Right forelimb (tissue), 1 donor: ENCODE data around the gene RIPOR3.

ENCODE experiments used
- DNase-seq: peaks from one replicate; pipeline ENCODE4 v3.0.0-alpha.2; 2018

Gene RIPOR3, protein sequence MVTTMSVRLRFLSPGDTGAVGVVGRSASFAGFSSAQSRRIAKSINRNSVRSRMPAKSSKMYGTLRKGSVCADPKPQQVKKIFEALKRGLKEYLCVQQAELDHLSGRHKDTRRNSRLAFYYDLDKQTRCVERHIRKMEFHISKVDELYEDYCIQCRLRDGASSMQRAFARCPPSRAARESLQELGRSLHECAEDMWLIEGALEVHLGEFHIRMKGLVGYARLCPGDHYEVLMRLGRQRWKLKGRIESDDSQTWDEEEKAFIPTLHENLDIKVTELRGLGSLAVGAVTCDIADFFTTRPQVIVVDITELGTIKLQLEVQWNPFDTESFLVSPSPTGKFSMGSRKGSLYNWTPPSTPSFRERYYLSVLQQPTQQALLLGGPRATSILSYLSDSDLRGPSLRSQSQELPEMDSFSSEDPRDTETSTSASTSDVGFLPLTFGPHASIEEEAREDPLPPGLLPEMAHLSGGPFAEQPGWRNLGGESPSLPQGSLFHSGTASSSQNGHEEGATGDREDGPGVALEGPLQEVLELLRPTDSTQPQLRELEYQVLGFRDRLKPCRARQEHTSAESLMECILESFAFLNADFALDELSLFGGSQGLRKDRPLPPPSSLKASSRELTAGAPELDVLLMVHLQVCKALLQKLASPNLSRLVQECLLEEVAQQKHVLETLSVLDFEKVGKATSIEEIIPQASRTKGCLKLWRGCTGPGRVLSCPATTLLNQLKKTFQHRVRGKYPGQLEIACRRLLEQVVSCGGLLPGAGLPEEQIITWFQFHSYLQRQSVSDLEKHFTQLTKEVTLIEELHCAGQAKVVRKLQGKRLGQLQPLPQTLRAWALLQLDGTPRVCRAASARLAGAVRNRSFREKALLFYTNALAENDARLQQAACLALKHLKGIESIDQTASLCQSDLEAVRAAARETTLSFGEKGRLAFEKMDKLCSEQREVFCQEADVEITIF

DNA sequence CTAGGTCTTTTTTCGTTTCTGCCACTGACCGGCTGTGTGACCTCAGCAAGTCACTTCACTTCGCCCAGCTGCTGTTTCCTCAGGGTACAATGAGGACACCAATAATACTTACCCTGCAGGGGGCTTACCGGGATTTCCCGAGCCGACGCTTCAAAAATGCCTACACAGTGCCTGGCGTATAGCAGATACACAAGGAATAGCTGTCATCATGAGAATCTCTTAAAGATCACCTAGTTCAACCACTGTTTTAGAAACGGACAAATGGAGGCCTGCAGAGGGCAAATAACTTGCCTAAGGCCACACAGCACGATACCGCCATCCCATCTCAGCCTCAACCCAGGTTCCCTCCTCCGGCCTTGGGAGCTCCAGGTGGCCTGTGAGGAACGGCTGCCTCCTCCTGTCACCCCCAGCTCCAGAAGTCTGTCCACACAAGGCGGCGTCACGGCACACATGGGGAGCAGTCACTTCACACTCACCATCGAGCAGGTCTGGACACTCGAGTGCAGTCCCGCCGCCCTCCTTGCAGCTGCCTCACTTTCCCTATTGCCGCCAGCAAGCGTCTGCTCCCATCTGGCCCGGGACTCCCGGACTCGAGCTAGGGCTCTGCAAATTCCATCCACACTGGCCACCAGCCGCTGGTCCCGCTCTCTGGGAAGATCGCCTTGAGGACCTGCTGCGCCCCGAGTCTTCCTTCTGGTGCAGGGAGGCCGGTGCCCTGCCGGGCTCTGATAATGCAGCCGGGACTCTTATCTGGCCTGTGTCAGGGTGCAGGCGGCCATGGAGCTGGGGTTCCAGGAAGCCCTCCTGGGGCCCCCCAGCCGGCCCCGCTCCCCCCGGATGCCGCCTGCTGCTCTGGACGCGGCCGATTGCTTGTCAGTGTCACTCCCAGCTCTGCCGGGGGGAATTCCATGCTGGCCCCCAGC lies at the start of gene RIPOR3:
Gene RIPOR3 (minus strand): TSS at position 893 of the 923 bp plus-strand sequence. CDS start 414 bp downstream, at position 479.
- peak; percentile 60 for DNase-seq

DNA sequence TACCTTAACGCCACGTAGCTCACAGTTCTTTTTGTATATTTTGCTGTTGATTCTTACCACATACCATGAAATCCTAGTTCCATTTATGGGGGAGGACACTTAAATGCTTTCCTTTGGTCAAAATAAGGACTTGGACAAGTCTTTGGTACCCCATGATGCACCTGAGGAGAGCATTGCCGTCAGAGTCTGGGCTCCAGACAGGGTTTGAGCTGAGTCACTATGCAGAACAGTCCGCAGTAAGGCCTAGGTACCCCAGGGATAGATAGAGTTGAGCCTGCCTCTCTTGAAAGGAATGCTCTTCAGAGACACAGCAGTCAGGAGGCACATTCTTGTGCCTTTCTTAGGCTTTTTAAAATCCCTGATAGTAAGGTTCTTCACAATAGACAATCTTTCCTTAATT lies 46.0 kb upstream of the RIPOR3 start:
- no peak for DNase-seq

- DNase-seq = no peak
Observed at GRCh38 chr20:50735813-50736212, 44.5 kb upstream of the RIPOR3 start.

DNA sequence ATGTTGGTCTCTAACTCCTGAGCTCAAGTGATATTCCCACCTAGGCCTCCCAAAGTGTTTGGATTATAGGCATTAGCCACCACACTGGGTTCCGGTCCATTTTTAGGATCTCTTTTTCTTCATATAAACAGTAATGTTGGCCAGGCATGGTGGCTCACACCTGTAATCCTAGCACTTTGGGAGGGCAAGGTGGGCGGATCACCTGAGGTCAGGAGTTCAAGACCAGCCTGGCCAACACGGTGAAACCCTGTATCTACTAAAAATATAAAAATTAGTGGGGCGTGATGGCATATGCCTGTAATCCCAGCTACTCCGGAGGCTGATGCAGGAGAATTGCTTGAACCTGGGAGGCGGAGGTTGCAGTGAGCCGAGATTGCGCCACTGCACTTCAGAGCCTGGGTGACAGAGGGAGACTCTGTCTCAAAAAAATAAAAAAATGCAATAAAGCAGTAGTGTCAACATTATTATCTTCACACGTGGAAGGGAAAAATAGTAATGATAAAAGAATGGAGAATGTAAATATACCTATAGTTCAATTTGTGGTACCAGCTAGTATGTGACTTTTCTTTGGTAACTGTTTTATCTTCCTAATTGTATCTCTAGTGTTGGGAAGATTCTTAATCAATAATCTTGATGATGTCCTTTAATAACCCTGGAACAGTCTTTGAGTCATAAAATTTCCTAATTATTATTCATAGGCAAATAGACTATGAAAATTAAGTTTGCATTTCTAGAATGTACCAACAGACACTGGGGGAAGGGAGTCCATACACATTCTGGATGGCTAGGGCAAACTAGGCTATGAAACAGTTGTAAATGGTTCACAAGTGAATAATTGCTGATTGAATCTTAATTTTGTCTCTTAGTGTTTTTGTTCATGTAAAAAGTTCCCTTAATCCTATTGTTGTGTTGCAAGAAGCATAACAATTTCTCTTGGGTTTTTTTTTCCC lies 43.7 kb upstream of the RIPOR3 start:
- no peak for DNase-seq

DNA sequence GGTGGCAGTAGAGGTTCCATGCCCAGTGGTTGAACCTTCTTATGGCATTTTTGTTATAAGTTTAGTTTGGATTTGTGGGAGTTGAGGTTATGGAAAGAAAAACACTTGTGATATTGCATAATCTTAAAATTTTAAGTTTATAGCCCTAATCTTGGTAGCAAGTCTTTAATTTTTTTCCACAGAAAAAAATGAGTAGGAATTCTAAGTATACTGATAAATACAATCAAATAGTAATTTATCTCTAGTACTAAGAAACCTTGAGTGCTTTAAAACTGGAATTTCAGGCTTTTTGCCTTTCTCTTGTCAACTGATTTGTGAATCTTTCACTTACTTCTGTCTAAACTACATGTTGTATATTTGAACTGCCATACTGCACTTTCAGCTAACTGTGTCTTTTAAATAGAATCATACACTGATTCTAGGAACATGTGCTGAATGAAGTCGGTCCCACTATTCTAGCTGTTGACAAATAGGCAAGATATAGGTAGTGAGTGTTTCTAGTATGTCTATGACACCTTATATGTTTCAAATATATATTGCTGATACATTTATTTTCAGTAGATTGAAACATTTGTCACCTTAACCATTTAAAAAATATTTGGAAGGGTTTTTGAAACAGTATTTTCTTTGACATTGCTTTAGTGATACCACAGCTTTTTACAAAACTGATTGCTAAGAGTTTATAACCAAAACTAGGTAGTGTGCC lies 42.5 kb upstream of the RIPOR3 start:
- no peak for DNase-seq

DNA sequence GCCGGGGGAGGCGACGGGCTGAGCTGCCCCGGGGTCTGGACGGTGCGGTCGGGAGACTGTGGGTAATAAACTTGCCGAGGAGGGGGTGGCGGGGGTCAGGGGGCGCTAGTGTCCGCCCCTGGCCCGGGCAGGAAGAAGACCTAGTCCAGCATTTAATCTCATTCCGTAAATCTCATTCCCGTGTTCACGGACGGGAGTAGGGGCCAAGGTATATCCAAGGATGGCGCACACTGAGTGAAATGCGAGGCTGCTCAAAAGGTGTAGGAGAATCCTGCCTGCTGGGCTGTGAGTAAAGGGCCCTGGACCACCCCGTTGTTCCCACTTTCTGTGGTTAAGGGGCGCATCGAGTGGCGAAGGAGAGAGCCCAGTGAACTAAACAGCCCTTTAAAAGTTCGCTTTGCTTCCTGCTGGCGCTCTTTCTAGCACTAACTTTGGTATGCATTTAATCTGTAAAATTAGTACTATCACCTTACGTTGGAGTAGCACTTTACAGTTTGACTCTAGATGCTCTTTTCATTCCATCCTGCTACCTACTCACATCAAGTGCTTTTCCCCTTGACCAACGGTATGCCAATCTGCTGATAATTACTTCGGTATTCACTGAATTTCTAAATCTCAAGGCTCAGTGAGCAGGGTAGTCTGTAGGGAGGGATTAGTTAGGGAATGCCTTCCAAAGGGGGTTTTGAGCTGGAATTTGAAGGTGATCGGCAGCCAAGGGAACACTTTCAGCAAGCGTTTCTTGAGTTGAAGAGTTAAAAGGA lies 40.8 kb upstream of the RIPOR3 start:
- DNase-seq = no peak

DNA sequence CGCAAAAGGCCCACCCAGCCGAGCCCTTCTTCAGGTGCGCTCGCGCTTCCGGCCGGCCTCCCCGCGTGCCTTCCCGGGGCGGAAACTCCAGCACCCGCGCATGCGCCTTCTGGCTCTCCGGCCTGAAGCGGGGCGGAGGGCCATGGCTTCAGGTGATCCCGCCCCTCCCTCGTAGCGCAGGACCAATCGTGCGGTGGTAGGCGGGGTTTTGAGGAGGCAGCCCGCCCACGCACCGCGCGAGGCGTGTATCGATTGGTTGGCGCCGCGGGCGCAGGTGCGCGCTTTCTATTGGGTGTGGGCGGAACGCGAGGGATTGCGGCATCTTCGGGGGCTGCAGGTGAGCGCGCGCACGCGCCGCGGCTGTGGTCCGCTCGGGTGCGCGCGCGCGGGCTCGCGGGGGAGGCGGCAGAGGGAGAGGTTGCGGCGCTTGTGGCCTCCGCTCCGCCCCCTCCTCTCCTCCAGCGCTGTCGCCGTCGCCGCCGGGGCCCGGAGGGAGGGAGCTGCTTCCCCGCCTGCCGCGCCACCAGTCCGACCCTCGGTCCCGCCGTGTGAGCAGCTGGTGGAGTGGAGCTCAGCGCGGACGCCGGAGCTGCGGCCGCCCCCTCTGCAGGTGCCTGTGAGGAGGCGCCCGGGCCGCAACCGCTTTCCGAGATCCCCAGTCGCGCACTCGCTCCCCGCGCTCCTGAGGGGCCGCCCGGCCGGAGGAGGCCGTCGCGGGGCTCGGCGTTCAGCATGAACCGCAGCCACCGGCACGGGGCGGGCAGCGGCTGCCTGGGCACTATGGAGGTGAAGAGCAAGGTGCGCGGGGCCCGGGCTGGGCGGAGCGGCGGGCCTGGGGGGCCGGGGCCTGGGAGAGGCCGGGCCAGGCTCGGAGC lies 40.0 kb upstream of the RIPOR3 start, which contains the start of gene PARD6B:
Gene PARD6B (plus strand): TSS at position 526 of the 875 bp plus-strand sequence. CDS start 207 bp downstream, at position 733.
- peak; percentile 93 for DNase-seq

- DNase-seq = no peak
Observed at GRCh38 chr20:50730765-50731054, 39.4 kb upstream of the RIPOR3 start.

DNA sequence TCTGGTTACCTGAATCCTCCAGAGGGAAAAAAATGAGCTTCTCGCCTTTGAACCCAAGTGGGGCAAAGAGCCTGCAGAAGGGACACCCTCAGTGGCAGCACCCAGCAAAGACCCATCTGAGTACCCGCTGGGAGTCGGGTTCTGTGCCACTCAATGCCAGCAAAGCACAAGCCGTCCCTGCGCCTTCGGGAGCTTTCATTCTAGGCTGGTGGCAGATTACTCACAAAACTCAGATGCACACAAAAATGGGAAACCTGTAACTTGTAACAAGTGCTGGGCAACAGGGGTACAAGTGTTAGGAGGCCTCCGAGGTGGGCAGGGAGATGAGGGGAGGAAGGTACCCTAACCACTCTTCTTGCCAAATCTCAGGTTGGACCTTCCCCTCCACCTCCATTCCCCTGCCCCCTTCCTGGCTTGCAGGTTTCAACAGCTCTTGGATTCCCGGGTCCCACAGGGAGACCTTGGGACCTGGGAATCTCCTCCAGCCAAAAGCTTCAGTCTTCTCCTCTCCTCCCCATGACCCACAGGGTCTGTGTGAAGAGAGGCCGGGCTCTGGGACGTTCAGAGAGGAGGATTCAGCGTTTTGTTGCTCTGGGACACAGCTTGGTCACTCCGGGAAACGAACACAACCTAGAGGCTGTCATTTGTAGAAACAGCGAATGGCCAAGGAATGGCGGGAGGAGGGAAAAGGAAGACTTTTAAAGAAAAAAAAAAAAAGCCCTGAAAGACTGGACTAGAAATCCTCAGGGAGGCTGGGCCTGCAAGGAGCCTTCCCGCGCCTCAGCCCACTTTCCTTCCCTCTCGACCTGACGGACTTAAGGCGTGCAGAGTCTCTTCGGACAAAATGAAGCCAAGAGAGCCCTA lies 38.8 kb upstream of the RIPOR3 start:
- no peak for DNase-seq

- no peak for DNase-seq
Observed at GRCh38 chr20:50728981-50729874, 37.9 kb upstream of the RIPOR3 start.

- DNase-seq = no peak
Observed at GRCh38 chr20:50728486-50728980, 37.2 kb upstream of the RIPOR3 start.

GRCh38 chr20:50727792-50728485 lies 36.6 kb upstream of the RIPOR3 start:
- DNase-seq = peak; percentile 53

- no peak for DNase-seq
Observed at GRCh38 chr20:50726955-50727791, 35.8 kb upstream of the RIPOR3 start.

GRCh38 chr20:50725724-50726005 lies 34.3 kb upstream of the RIPOR3 start:
- no peak for DNase-seq
